HL-60 (cell line): Measurements from ENCODE around the gene CAB39L.

Experiments
- DNase-seq, 2 experiments: peaks; one replicate each; pipeline ENCODE4 v3.0.0-alpha.2; 2010 to 2020; ENCODE audit warnings: low read depth in 1 of 2, low spot score in 1 of 2
- H3K27ac ChIP-seq: fragments of 250-450 bp; sonication (Bioruptor Pico); replicated peaks from 2 replicates; pipeline ENCODE4 v1.5.1; 2020; ENCODE audit warnings: mild to moderate bottlenecking, moderate library complexity
- H3K27me3 ChIP-seq: fragments of 250-450 bp; sonication (Bioruptor Pico); 2 replicates; pipeline ENCODE4 v1.5.1; 2021; ENCODE audit warnings: mild to moderate bottlenecking, moderate library complexity; ENCODE audit not compliant: insufficient read depth, poor library complexity, severe bottlenecking
- H3K4me3 ChIP-seq: replicated peaks from 2 replicates; pipeline ENCODE4 v1.5.1; 2011; ENCODE audit warnings: mild to moderate bottlenecking, control low read depth, low read length; ENCODE audit not compliant: insufficient read depth
- GABPA ChIP-seq: IDR thresholded peaks from 2 replicates; pipeline ENCODE4 v1.6.1; 2012; ENCODE audit warnings: low read depth
- POLR2AphosphoS5 ChIP-seq: IDR thresholded peaks from 2 replicates; pipeline ENCODE4 v1.6.1; 2012; ENCODE audit warnings: low read depth
- SPI1 ChIP-seq: IDR thresholded peaks from 2 replicates; pipeline ENCODE4 v1.6.1; 2012; ENCODE audit warnings: low read depth, mild to moderate bottlenecking, borderline replicate concordance
- TF ChIP-seq, protein P1 (sequence below): IDR thresholded peaks from one replicate; pipeline ENCODE4 v1.5.1; 2011; ENCODE audit warnings: low read length, control low read depth, inconsistent platforms; ENCODE audit not compliant: insufficient read depth
- TF ChIP-seq, protein P2 (sequence below): IDR thresholded peaks from 2 replicates; pipeline ENCODE4 v1.6.1; 2012; ENCODE audit warnings: low read depth; ENCODE audit not compliant: insufficient replicate concordance

The CAB39L gene

DNA sequence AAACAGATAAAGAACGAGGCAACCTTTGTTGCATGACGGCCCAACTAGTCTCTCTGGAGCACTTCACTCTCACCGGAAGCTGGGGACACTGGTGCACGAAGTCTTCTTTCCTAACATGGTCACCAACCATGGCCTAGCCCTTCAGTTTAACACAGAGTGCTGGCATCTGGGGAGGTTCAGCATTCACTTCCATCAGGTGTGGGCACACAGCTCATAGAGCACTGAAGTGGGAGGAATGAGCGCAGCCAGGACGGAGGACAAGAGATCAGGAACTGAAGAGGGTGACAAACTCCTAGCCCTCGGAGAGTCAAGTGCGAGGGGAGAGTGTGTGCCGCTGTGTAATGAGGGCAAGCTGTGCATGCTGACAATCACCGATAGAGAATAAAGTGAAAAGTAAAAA is 103.7 kb downstream of the CAB39L start:
- TF ChIP-seq, protein P1, sequence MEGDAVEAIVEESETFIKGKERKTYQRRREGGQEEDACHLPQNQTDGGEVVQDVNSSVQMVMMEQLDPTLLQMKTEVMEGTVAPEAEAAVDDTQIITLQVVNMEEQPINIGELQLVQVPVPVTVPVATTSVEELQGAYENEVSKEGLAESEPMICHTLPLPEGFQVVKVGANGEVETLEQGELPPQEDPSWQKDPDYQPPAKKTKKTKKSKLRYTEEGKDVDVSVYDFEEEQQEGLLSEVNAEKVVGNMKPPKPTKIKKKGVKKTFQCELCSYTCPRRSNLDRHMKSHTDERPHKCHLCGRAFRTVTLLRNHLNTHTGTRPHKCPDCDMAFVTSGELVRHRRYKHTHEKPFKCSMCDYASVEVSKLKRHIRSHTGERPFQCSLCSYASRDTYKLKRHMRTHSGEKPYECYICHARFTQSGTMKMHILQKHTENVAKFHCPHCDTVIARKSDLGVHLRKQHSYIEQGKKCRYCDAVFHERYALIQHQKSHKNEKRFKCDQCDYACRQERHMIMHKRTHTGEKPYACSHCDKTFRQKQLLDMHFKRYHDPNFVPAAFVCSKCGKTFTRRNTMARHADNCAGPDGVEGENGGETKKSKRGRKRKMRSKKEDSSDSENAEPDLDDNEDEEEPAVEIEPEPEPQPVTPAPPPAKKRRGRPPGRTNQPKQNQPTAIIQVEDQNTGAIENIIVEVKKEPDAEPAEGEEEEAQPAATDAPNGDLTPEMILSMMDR: no peak
- TF ChIP-seq, protein P2, sequence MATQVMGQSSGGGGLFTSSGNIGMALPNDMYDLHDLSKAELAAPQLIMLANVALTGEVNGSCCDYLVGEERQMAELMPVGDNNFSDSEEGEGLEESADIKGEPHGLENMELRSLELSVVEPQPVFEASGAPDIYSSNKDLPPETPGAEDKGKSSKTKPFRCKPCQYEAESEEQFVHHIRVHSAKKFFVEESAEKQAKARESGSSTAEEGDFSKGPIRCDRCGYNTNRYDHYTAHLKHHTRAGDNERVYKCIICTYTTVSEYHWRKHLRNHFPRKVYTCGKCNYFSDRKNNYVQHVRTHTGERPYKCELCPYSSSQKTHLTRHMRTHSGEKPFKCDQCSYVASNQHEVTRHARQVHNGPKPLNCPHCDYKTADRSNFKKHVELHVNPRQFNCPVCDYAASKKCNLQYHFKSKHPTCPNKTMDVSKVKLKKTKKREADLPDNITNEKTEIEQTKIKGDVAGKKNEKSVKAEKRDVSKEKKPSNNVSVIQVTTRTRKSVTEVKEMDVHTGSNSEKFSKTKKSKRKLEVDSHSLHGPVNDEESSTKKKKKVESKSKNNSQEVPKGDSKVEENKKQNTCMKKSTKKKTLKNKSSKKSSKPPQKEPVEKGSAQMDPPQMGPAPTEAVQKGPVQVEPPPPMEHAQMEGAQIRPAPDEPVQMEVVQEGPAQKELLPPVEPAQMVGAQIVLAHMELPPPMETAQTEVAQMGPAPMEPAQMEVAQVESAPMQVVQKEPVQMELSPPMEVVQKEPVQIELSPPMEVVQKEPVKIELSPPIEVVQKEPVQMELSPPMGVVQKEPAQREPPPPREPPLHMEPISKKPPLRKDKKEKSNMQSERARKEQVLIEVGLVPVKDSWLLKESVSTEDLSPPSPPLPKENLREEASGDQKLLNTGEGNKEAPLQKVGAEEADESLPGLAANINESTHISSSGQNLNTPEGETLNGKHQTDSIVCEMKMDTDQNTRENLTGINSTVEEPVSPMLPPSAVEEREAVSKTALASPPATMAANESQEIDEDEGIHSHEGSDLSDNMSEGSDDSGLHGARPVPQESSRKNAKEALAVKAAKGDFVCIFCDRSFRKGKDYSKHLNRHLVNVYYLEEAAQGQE: no peak
- TF ChIP-seq GABPA (no peak), POLR2AphosphoS5 (no peak), SPI1 (no peak)
- no peak overlapping the region for H3K27ac ChIP-seq
- H3K4me3 ChIP-seq: no peak overlapping the region
- no peaks in the 10 kb centered on the region for H3K27me3 ChIP-seq
- DNase-seq: no peak

DNA sequence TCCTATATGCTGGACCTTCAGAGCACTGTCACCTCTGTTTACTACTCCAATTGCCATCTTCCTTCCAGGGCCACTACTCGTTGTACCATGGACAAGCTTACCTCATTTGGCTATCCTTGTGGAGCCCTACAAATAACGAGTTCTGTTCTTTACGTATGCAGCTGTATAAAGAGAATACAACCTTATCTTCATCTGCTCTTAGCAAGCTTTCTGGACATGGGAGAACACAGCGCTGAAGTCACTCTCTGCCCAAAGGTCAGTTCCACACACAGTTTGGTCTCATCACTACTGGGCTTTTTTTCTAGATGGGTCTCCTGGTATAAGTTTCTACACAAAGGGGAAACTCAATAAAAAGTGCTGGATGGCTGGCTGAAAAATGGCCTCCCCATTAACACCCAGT is 107.2 kb downstream of the CAB39L start:
- Histone ChIP-seq H3K4me3 (no peak overlapping the region), H3K27me3 (no peaks in the 10 kb centered on the region), H3K27ac (no peak overlapping the region)
- TF ChIP-seq POLR2AphosphoS5: no peak
- TF ChIP-seq, protein P1: no peak
- TF ChIP-seq, protein P2: no peak
- no peak for TF ChIP-seq SPI1
- TF ChIP-seq GABPA: no peak
- no peak for DNase-seq

DNA sequence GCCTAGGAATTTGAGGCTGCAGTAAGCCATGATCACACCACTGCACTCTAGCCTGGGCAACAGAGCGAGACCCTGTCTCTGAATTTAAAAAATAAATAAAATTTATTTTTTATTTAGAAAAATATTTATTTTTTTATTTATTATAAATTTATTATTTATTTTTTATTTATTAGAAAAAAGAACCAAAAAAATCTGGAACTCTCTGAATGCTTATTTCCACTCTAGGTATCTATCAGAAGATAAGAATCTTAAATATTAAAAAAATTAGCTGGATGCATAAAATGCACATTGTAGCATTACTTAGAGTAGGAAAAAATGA is 113.4 kb downstream of the CAB39L start:
- Histone ChIP-seq H3K27ac (no peak overlapping the region), H3K27me3 (no peaks in the 10 kb centered on the region), H3K4me3 (no peak overlapping the region)
- no peak for DNase-seq
- TF ChIP-seq, protein P2: no peak
- TF ChIP-seq SPI1 (no peak), POLR2AphosphoS5 (no peak), GABPA (no peak)
- TF ChIP-seq, protein P1: no peak
